ENCODE results near the gene CDON.

The CDON gene

GRCh38 chr11:125952559-125952958, 110.1 kb downstream of the CDON start:
- H3K27ac ChIP-seq: no peak overlapping the region
- no peak overlapping the region for H3K9ac ChIP-seq
- no peaks in the 10 kb centered on the region for H3K79me2 ChIP-seq (ENCODE audit: insufficient read depth, low read depth)
- TF ChIP-seq, protein P1, sequence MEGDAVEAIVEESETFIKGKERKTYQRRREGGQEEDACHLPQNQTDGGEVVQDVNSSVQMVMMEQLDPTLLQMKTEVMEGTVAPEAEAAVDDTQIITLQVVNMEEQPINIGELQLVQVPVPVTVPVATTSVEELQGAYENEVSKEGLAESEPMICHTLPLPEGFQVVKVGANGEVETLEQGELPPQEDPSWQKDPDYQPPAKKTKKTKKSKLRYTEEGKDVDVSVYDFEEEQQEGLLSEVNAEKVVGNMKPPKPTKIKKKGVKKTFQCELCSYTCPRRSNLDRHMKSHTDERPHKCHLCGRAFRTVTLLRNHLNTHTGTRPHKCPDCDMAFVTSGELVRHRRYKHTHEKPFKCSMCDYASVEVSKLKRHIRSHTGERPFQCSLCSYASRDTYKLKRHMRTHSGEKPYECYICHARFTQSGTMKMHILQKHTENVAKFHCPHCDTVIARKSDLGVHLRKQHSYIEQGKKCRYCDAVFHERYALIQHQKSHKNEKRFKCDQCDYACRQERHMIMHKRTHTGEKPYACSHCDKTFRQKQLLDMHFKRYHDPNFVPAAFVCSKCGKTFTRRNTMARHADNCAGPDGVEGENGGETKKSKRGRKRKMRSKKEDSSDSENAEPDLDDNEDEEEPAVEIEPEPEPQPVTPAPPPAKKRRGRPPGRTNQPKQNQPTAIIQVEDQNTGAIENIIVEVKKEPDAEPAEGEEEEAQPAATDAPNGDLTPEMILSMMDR (conservative IDR thresholded peaks at IDR 0.05; ENCODE audit: low read depth, low read length): no peak
- H3K27me3 ChIP-seq (ENCODE audit: insufficient read depth, low read depth): no peaks in the 10 kb centered on the region
- no peak overlapping the region for H2AFZ ChIP-seq (ENCODE audit: low read depth)
- H3K36me3 ChIP-seq (ENCODE audit: insufficient read depth): no peaks in the 10 kb centered on the region
- H3K4me1 ChIP-seq (ENCODE audit: low read depth, poor library complexity, severe bottlenecking): no peaks in the 10 kb centered on the region
- no peak overlapping the region for H3K4me2 ChIP-seq
- no peaks in the 10 kb centered on the region for H4K20me1 ChIP-seq (ENCODE audit: insufficient read depth)
- no peak overlapping the region for H3K4me3 ChIP-seq (IDR thresholded peaks at IDR 0.05; ENCODE audit: insufficient read depth, low read depth, low read length)

DNA sequence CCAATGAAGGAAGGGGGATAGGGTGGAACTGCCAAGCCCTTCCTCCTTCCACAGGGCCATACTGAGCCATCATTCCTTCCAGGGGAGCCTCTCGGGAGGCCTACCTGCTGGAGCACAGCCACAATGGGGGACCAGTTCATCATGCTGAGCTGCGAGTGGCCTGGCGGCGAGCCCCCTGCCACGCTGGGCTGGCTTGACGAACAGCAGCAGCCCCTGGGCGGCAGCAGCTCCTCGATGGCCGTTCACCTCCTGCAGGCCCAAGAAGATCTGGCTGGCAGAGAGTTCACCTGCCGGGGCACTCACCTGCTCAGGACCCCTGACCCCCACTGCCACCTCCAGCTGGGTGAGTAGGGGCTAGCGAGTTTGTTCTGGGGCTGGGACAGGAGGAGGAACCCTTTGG, 110.9 kb downstream of the CDON start:
- Histone ChIP-seq H3K79me2 (ENCODE audit: insufficient read depth, low read depth) (no peaks in the 10 kb centered on the region), H3K4me1 (ENCODE audit: low read depth, poor library complexity, severe bottlenecking) (no peaks in the 10 kb centered on the region), H3K27me3 (ENCODE audit: insufficient read depth, low read depth) (no peaks in the 10 kb centered on the region), H3K36me3 (ENCODE audit: insufficient read depth) (no peaks in the 10 kb centered on the region), H2AFZ (ENCODE audit: low read depth) (no peak overlapping the region), H4K20me1 (ENCODE audit: insufficient read depth) (no peaks in the 10 kb centered on the region), H3K4me3 (IDR thresholded peaks at IDR 0.05; ENCODE audit: insufficient read depth, low read depth, low read length) (no peak overlapping the region), H3K9ac (no peak overlapping the region), H3K4me2 (no peak overlapping the region), H3K27ac (no peak overlapping the region)
- TF ChIP-seq, protein P1 (conservative IDR thresholded peaks at IDR 0.05; ENCODE audit: low read depth, low read length): no peak

- no peaks in the 10 kb centered on the region for H4K20me1 ChIP-seq (ENCODE audit: insufficient read depth)
- no peak overlapping the region for H3K9ac ChIP-seq
- H3K36me3 ChIP-seq (ENCODE audit: insufficient read depth): no peaks in the 10 kb centered on the region
- no peak overlapping the region for H3K4me2 ChIP-seq
- H3K27me3 ChIP-seq (ENCODE audit: insufficient read depth, low read depth): no peaks in the 10 kb centered on the region
- no peaks in the 10 kb centered on the region for H3K79me2 ChIP-seq (ENCODE audit: insufficient read depth, low read depth)
- TF ChIP-seq, protein P1 (conservative IDR thresholded peaks at IDR 0.05; ENCODE audit: low read depth, low read length): no peak
- no peak overlapping the region for H2AFZ ChIP-seq (ENCODE audit: low read depth)
- H3K4me1 ChIP-seq (ENCODE audit: low read depth, poor library complexity, severe bottlenecking): no peaks in the 10 kb centered on the region
- H3K27ac ChIP-seq: no peak overlapping the region
- H3K4me3 ChIP-seq (IDR thresholded peaks at IDR 0.05; ENCODE audit: insufficient read depth, low read depth, low read length): no peak overlapping the region
Measured at GRCh38 chr11:125950696-125951651, 111.7 kb downstream of the CDON start.

- no peak overlapping the region for H2AFZ ChIP-seq (ENCODE audit: low read depth)
- no peaks in the 10 kb centered on the region for H3K27me3 ChIP-seq (ENCODE audit: insufficient read depth, low read depth)
- no peak overlapping the region for H3K27ac ChIP-seq
- H3K36me3 ChIP-seq (ENCODE audit: insufficient read depth): no peaks in the 10 kb centered on the region
- H3K4me2 ChIP-seq: no peak overlapping the region
- H3K4me1 ChIP-seq (ENCODE audit: low read depth, poor library complexity, severe bottlenecking): no peaks in the 10 kb centered on the region
- H3K4me3 ChIP-seq (IDR thresholded peaks at IDR 0.05; ENCODE audit: insufficient read depth, low read depth, low read length): no peak overlapping the region
- TF ChIP-seq, protein P1 (conservative IDR thresholded peaks at IDR 0.05; ENCODE audit: low read depth, low read length): no peak
- no peaks in the 10 kb centered on the region for H3K79me2 ChIP-seq (ENCODE audit: insufficient read depth, low read depth)
- H4K20me1 ChIP-seq (ENCODE audit: insufficient read depth): no peaks in the 10 kb centered on the region
- no peak overlapping the region for H3K9ac ChIP-seq
Measured at GRCh38 chr11:125950178-125950490, 112.5 kb downstream of the CDON start.
